H9 (cell line): Measurements from ENCODE around the gene FREM2. TPM values are rescaled to one million over a fixed set of nuclear protein-coding genes. Genes with fewer than 3 reads are reported as not detected.

Experiments used
- DNase-seq: peaks from one replicate; pipeline ENCODE4 v3.0.0-alpha.2; 2017
- H2AFZ ChIP-seq: one replicate; pipeline ENCODE4 v1.6.1; 2013; ENCODE audit warnings: mild to moderate bottlenecking, low read length, control low read depth, moderate library complexity
- H2AK5ac ChIP-seq: 2 replicates; pipeline ENCODE4 v1.6.1; 2013; ENCODE audit warnings: low read length, control low read depth, mixed read lengths; ENCODE audit not compliant: insufficient read length
- H2BK120ac ChIP-seq: one replicate; pipeline ENCODE4 v1.6.1; 2013; ENCODE audit warnings: low read depth, mild to moderate bottlenecking, low read length, control low read depth, inconsistent platforms; ENCODE audit not compliant: poor library complexity, severe bottlenecking
- H2BK12ac ChIP-seq: 2 replicates; pipeline ENCODE4 v1.6.1; 2013; ENCODE audit warnings: low read length, control low read depth, mixed read lengths, low read depth; ENCODE audit not compliant: insufficient read length
- H2BK15ac ChIP-seq: 2 replicates; pipeline ENCODE4 v1.6.1; 2013; ENCODE audit warnings: low read depth, low read length, control low read depth
- H2BK20ac ChIP-seq: one replicate; pipeline ENCODE4 v1.6.1; 2013; ENCODE audit warnings: low read depth, mild to moderate bottlenecking, low read length, control low read depth, inconsistent platforms; ENCODE audit not compliant: poor library complexity, severe bottlenecking
- H2BK5ac ChIP-seq: 2 replicates; pipeline ENCODE4 v1.6.1; 2013; ENCODE audit warnings: low read length, control low read depth, mixed read lengths; ENCODE audit not compliant: insufficient read length
- H3K14ac ChIP-seq: 2 replicates; pipeline ENCODE4 v1.6.1; 2013; ENCODE audit warnings: low read length, control low read depth; ENCODE audit not compliant: insufficient read depth
- H3K18ac ChIP-seq: 2 replicates; pipeline ENCODE4 v1.6.1; 2013; ENCODE audit warnings: low read depth, mild to moderate bottlenecking, mixed read lengths, low read length, control low read depth; ENCODE audit not compliant: insufficient read length
- H3K23ac ChIP-seq: 2 replicates; pipeline ENCODE4 v1.6.1; 2013; ENCODE audit warnings: low read length, control low read depth, mixed read lengths, low read depth; ENCODE audit not compliant: insufficient read length
- H3K23me2 ChIP-seq: 2 replicates; pipeline ENCODE4 v1.6.1; 2013; ENCODE audit warnings: low read depth, mild to moderate bottlenecking, mixed read lengths, low read length, control low read depth; ENCODE audit not compliant: insufficient read length, poor library complexity, severe bottlenecking
- H3K27ac ChIP-seq: 2 replicates; pipeline ENCODE4 v1.5.1; 2013; ENCODE audit warnings: low read length, control low read depth, mixed read lengths, low read depth; ENCODE audit not compliant: insufficient read length
- H3K27me3 ChIP-seq: 2 replicates; pipeline ENCODE4 v1.6.1; 2013; ENCODE audit warnings: low read length, control low read depth, inconsistent platforms; ENCODE audit not compliant: insufficient read depth
- H3K4ac ChIP-seq: 2 replicates; pipeline ENCODE4 v1.6.1; 2013; ENCODE audit warnings: low read depth, mild to moderate bottlenecking, control low read depth, inconsistent platforms, low read length, moderate library complexity
- H3K4me1 ChIP-seq: 2 replicates; pipeline ENCODE4 v1.6.1; 2013; ENCODE audit warnings: low read length, control low read depth, inconsistent platforms; ENCODE audit not compliant: insufficient read depth
- H3K4me2 ChIP-seq: 2 replicates; pipeline ENCODE4 v1.6.1; 2013; ENCODE audit warnings: low read length, control low read depth, mixed read lengths; ENCODE audit not compliant: insufficient read length, insufficient read depth
- H3K56ac ChIP-seq: 2 replicates; pipeline ENCODE4 v1.6.1; 2013; ENCODE audit warnings: low read depth, mild to moderate bottlenecking, mixed read lengths, low read length, control low read depth; ENCODE audit not compliant: insufficient read length
- H3K79me1 ChIP-seq: 2 replicates; pipeline ENCODE4 v1.6.1; 2013; ENCODE audit warnings: low read depth, mild to moderate bottlenecking, moderate library complexity, low read length, control low read depth, inconsistent platforms; ENCODE audit not compliant: insufficient read depth, poor library complexity, severe bottlenecking
- H3K79me2 ChIP-seq: 2 replicates; pipeline ENCODE4 v1.6.1; 2013; ENCODE audit warnings: low read length, control low read depth, inconsistent platforms; ENCODE audit not compliant: insufficient read depth
- H3K9ac ChIP-seq: 2 replicates; pipeline ENCODE4 v1.6.1; 2013; ENCODE audit warnings: low read length, control low read depth, mixed read lengths; ENCODE audit not compliant: insufficient read length; ENCODE audit errors: extremely low read depth
- H3K9me3 ChIP-seq: one replicate; pipeline ENCODE4 v1.6.1; 2013; ENCODE audit warnings: low read depth, low read length, inconsistent platforms; ENCODE audit not compliant: control insufficient read depth
- H3T11ph ChIP-seq: one replicate; pipeline ENCODE4 v1.6.1; 2013; ENCODE audit warnings: mild to moderate bottlenecking, low read length, control low read depth, inconsistent platforms
- H4K20me1 ChIP-seq: one replicate; pipeline ENCODE4 v1.6.1; 2013; ENCODE audit not compliant: control insufficient read depth, insufficient read length, insufficient read depth
- H4K5ac ChIP-seq: 2 replicates; pipeline ENCODE4 v1.6.1; 2013; ENCODE audit warnings: low read depth, mild to moderate bottlenecking, mixed read lengths, low read length, control low read depth; ENCODE audit not compliant: insufficient read length
- H4K8ac ChIP-seq: replicated peaks from 2 replicates; pipeline ENCODE4 v1.6.1; 2013; ENCODE audit warnings: low read length, control low read depth, mixed read lengths, low read depth; ENCODE audit not compliant: insufficient read length
- H4K91ac ChIP-seq: 2 replicates; pipeline ENCODE4 v1.6.1; 2013; ENCODE audit warnings: low read depth, mild to moderate bottlenecking, moderate library complexity, mixed read lengths, low read length, control low read depth; ENCODE audit not compliant: insufficient read length
- H3K27ac Mint-ChIP-seq, 3 experiments: 2 replicates in 2 of 3; 3 replicates in 1 of 3; pipeline ENCODE4 v1.8.0; 2020 to 2021; ENCODE audit warnings: mixed read lengths in 3 of 3, mild to moderate bottlenecking in 1 of 3, moderate library complexity in 1 of 3
- H3K27me3 Mint-ChIP-seq: 2 replicates; pipeline ENCODE4 v1.8.0; 2021; ENCODE audit warnings: low read depth, mild to moderate bottlenecking, moderate library complexity, mixed read lengths
- H3K36me3 Mint-ChIP-seq, 3 experiments: 2 replicates in 2 of 3; 3 replicates in 1 of 3; pipeline ENCODE4 v1.8.0; 2020 to 2021; ENCODE audit warnings: low read depth in 3 of 3, mixed read lengths in 3 of 3; ENCODE audit not compliant: insufficient read depth in 1 of 3
- H3K4me1 Mint-ChIP-seq, 2 experiments: 2 replicates each; pipeline ENCODE4 v1.8.0; 2020; ENCODE audit warnings: mixed read lengths in 2 of 2
- H3K4me3 Mint-ChIP-seq, 2 experiments: 2 replicates in 1 of 2; 3 replicates in 1 of 2; pipeline ENCODE4 v1.8.0; 2020 to 2021; ENCODE audit warnings: mild to moderate bottlenecking in 2 of 2, mixed read lengths in 2 of 2, moderate library complexity in 1 of 2
- H3K9me3 Mint-ChIP-seq, 2 experiments: 2 replicates in 1 of 2; 3 replicates in 1 of 2; pipeline ENCODE4 v1.8.0; 2020; ENCODE audit warnings: mild to moderate bottlenecking in 2 of 2, mixed read lengths in 2 of 2, moderate library complexity in 1 of 2
- WGBS: extraction: QIAGEN DNeasy Blood & Tissue Kit; methylation state at CpG from one replicate; pipeline ENCODE4 v1.1.7; 2013; ENCODE audit warnings: missing lambda C conversion rate, low lambda C conversion rate, mixed read lengths; ENCODE audit not compliant: insufficient read length; ENCODE audit errors: extremely low coverage; 5-methylcytosine and 5-hydroxymethylcytosine counted together
- total RNA-seq: library from RNA; stranded (reverse); gene quantifications from 2 replicates; pipeline ENCODE4 v1.2.1, GENCODE V29; 2021
- TF ChIP-seq, protein P1 (sequence below): fragments of 200-600 bp; sonication (generic); conservative IDR thresholded peaks from 3 replicates; pipeline ENCODE4 v1.8.0; 2021; ENCODE audit warnings: antibody characterized with exemption, mild to moderate bottlenecking

The FREM2 gene
- total RNA-seq, 1 experiment from 2014 or later: 16.0 TPM

DNA sequence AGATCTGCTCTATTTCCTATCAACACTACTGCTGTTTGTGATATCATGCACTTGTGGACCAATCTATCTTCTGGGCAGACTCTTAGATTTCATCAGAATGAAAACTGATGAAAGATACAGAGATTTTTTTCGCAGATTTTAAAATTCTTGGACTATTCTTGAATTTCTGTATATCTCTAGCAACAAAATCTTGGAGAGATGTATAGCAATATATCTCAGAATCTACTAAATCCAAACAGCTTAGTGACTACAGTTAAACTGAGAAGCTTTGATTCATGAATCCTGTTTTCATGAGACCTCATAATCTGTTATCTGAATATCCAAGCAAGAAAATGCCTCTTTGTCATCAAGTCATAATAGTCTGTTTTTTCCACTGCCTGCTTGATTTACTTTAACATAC lies 28.0 kb upstream of the FREM2 start:
- H3K4me3 Mint-ChIP-seq: no peak overlapping the region
- Histone ChIP-seq H4K5ac (no peak overlapping the region), H3K4ac (no peak overlapping the region), H3K23me2 (no peaks in the 10 kb centered on the region), H3K18ac (no peak overlapping the region), H3K79me2 (no peaks in the 10 kb centered on the region), H2AFZ (no peak overlapping the region), H3K79me1 (no peaks in the 10 kb centered on the region), H4K91ac (no peak overlapping the region), H3K4me1 (no peaks in the 10 kb centered on the region), H3K27me3 (no peaks in the 10 kb centered on the region), H3K9ac (no peak overlapping the region), H3K9me3 (no peaks in the 10 kb centered on the region), H2BK12ac (no peak overlapping the region), H2BK15ac (no peak overlapping the region), H3K23ac (no peak overlapping the region), H4K20me1 (no peaks in the 10 kb centered on the region), H2BK20ac (no peak overlapping the region), H2AK5ac (no peak overlapping the region), H3K27ac (no peak overlapping the region), H4K8ac (no peak overlapping the region), H2BK120ac (no peak overlapping the region), H3T11ph (no peak overlapping the region), H3K56ac (no peak overlapping the region), H3K14ac (no peak overlapping the region), H3K4me2 (no peak overlapping the region), H2BK5ac (no peak overlapping the region)
- H3K27me3 Mint-ChIP-seq: no peaks in the 10 kb centered on the region
- no peak for DNase-seq
- no peaks in the 10 kb centered on the region for H3K36me3 Mint-ChIP-seq
- no peak overlapping the region for H3K27ac Mint-ChIP-seq
- TF ChIP-seq, protein P1, sequence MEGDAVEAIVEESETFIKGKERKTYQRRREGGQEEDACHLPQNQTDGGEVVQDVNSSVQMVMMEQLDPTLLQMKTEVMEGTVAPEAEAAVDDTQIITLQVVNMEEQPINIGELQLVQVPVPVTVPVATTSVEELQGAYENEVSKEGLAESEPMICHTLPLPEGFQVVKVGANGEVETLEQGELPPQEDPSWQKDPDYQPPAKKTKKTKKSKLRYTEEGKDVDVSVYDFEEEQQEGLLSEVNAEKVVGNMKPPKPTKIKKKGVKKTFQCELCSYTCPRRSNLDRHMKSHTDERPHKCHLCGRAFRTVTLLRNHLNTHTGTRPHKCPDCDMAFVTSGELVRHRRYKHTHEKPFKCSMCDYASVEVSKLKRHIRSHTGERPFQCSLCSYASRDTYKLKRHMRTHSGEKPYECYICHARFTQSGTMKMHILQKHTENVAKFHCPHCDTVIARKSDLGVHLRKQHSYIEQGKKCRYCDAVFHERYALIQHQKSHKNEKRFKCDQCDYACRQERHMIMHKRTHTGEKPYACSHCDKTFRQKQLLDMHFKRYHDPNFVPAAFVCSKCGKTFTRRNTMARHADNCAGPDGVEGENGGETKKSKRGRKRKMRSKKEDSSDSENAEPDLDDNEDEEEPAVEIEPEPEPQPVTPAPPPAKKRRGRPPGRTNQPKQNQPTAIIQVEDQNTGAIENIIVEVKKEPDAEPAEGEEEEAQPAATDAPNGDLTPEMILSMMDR: no peak
- WGBS: no CpG with 5 or more reads among the region's 1 CpG
- no peaks in the 10 kb centered on the region for H3K4me1 Mint-ChIP-seq
- H3K9me3 Mint-ChIP-seq: no peaks in the 10 kb centered on the region; a peak in 1 of 5 replicates
